ENCODE data around the gene TMEM175.
A peak's percentile ranks its signal among the peaks of the same experiment; 100 is the strongest.

Gene TMEM175

GRCh38 chr4:968621-969394 is 36.5 kb downstream of the TMEM175 start:
- no peak for TF ChIP-seq CTCF (conservative IDR thresholded peaks at IDR 0.05)
- no peak overlapping the region for H3K27ac ChIP-seq

GRCh38 chr4:970046-970745 is 37.9 kb downstream of the TMEM175 start:
- no peak for TF ChIP-seq CTCF (conservative IDR thresholded peaks at IDR 0.05)
- H3K27ac ChIP-seq = no peak overlapping the region

GRCh38 chr4:970854-971520 is 38.7 kb downstream of the TMEM175 start:
- TF ChIP-seq CTCF (conservative IDR thresholded peaks at IDR 0.05) = no peak
- H3K27ac ChIP-seq = no peak overlapping the region

- H3K27ac ChIP-seq = peak overlapping the region; percentile 59; the same call in 1 of the 2 replicates
- no peak for TF ChIP-seq CTCF (conservative IDR thresholded peaks at IDR 0.05)
Observed at GRCh38 chr4:971666-972500, 39.6 kb downstream of the TMEM175 start.

GRCh38 chr4:972651-973424 is 40.6 kb downstream of the TMEM175 start:
- H3K27ac ChIP-seq = peak overlapping the region; percentile 59; the same call in 1 of the 2 replicates
- no peak for TF ChIP-seq CTCF (conservative IDR thresholded peaks at IDR 0.05)

GRCh38 chr4:973431-974397 is 41.5 kb downstream of the TMEM175 start, which contains the start of gene DGKQ:
Gene DGKQ, minus strand, starts transcription at chr4:973569. Its CDS starts 87 bp downstream, at chr4:973482.
- H3K27ac ChIP-seq = peak within 1 kb of the TSS; percentile 59; the same call in 1 of the 2 replicates
- TF ChIP-seq CTCF (conservative IDR thresholded peaks at IDR 0.05) = no peak
